GM23248 (cell line): ENCODE results near the gene MGAT5. TPM values are rescaled to one million over a fixed set of nuclear protein-coding genes. Genes with fewer than 3 reads are reported as not detected.

ENCODE experiments used
- DNase-seq: peaks from one replicate; pipeline ENCODE4 v3.0.0-alpha.2; 2015
- H2AFZ ChIP-seq: fragments of 200-600 bp; sonication (generic); 2 replicates; pipeline ENCODE4 v1.6.1; 2016; ENCODE audit warnings: antibody characterized with exemption
- H3F3A ChIP-seq: fragments of 200-600 bp; sonication (generic); 2 replicates; pipeline ENCODE4 v1.6.1; 2016; ENCODE audit warnings: mild to moderate bottlenecking, antibody characterized with exemption, mixed run types; ENCODE audit not compliant: insufficient read depth
- H3K27ac ChIP-seq: fragments of 200-600 bp; sonication (generic); 2 replicates; pipeline ENCODE4 v1.5.1; 2016; ENCODE audit warnings: mild to moderate bottlenecking
- H3K27me3 ChIP-seq: fragments of 200-600 bp; sonication (generic); replicated peaks from 2 replicates; pipeline ENCODE4 v1.6.1; 2016; ENCODE audit warnings: mild to moderate bottlenecking; ENCODE audit not compliant: insufficient read depth
- H3K36me3 ChIP-seq: fragments of 200-600 bp; sonication (generic); 2 replicates; pipeline ENCODE4 v1.6.1; 2016; ENCODE audit warnings: low read depth, mild to moderate bottlenecking
- H3K4me1 ChIP-seq: fragments of 200-600 bp; sonication (generic); 2 replicates; pipeline ENCODE4 v1.6.1; 2016; ENCODE audit warnings: mild to moderate bottlenecking; ENCODE audit not compliant: insufficient read depth
- H3K4me2 ChIP-seq: fragments of 200-600 bp; sonication (generic); one replicate; pipeline ENCODE4 v1.6.1; 2016; ENCODE audit warnings: mild to moderate bottlenecking; ENCODE audit not compliant: unreplicated experiment
- H3K4me3 ChIP-seq: fragments of 200-600 bp; sonication (generic); 2 replicates; pipeline ENCODE4 v1.5.1; 2016; ENCODE audit warnings: mild to moderate bottlenecking
- H3K79me2 ChIP-seq: fragments of 200-600 bp; sonication (generic); 2 replicates; pipeline ENCODE4 v1.6.1; 2016; ENCODE audit warnings: mild to moderate bottlenecking; ENCODE audit not compliant: insufficient read depth
- H3K9ac ChIP-seq: fragments of 200-600 bp; sonication (generic); 2 replicates; pipeline ENCODE4 v1.6.1; 2016; ENCODE audit warnings: mild to moderate bottlenecking
- H3K9me2 ChIP-seq: fragments of 200-600 bp; sonication (generic); 2 replicates; pipeline ENCODE4 v1.6.1; 2016; ENCODE audit warnings: mixed run types, mild to moderate bottlenecking, moderate library complexity; ENCODE audit not compliant: insufficient read depth
- H3K9me3 ChIP-seq: fragments of 200-600 bp; sonication (generic); one replicate; pipeline ENCODE4 v1.6.1; 2017; ENCODE audit warnings: low read depth
- H4K20me1 ChIP-seq: fragments of 200-600 bp; sonication (generic); 2 replicates; pipeline ENCODE4 v1.6.0; 2016; ENCODE audit not compliant: insufficient read depth
- EZH2 ChIP-seq: fragments of 200-600 bp; sonication (generic); IDR thresholded peaks from 2 replicates; pipeline ENCODE4 v1.6.1; 2018; ENCODE audit warnings: antibody characterized with exemption, mild to moderate bottlenecking; ENCODE audit not compliant: insufficient read depth, poor library complexity, severe bottlenecking
- EZH2phosphoT487 ChIP-seq: fragments of 200-600 bp; sonication (generic); IDR thresholded peaks from 2 replicates; pipeline ENCODE4 v1.6.1; 2018; ENCODE audit warnings: antibody characterized with exemption, moderate library complexity, mild to moderate bottlenecking, low read depth; ENCODE audit not compliant: insufficient read depth
- WGBS, 2 experiments: methylation state at CpG; one replicate each; pipeline ENCODE4 v1.1.6; 2015 to 2017; ENCODE audit warnings: low lambda C conversion rate in 2 of 2, low coverage in 1 of 2; ENCODE audit errors: missing lambda C conversion rate in 2 of 2; 5-methylcytosine and 5-hydroxymethylcytosine counted together
- in situ Hi-C: fragments of 300-500 bp; cut with MboI; formaldehyde crosslinking; loops from 2 replicates; pipeline ENCODE4 v1.15.0; 2020
- polyA plus RNA-seq: library from polyadenylated mRNA; unstranded; fragments of >200 nt; fragmentation: Nextera tagmentation; extraction: Ambion mirVana; gene quantifications from 2 replicates; pipeline ENCODE4 v1.2.1, GENCODE V29; 2016
- total RNA-seq: library from RNA; depleted of rRNA; stranded (reverse); fragments of >200 nt; shearing (Covaris generic); gene quantifications from 2 replicates; pipeline ENCODE4 v1.2.3, GENCODE V29; 2014

Gene MGAT5
- total and polyA plus RNA-seq, 2 experiments from 2014 or later, result 1.8 to 15.9 TPM

GRCh38 chr2:134226601-134227000 lies 27.3 kb upstream of the MGAT5 start:
- Histone ChIP-seq H3K79me2 (peaks cover 22% of the 10 kb centered on the region; the same call in 1 of the 2 replicates), H2AFZ (no peak overlapping the region), H3K4me1 (peaks cover 7% of the 10 kb centered on the region), H3K27ac (no peak overlapping the region), H3K27me3 (no peaks in the 10 kb centered on the region), H3F3A (peaks cover 6% of the 10 kb centered on the region; the same call in 1 of the 2 replicates), H3K9me2 (no peaks in the 10 kb centered on the region), H3K9me3 (no peaks in the 10 kb centered on the region), H4K20me1 (no peaks in the 10 kb centered on the region), H3K36me3 (no peaks in the 10 kb centered on the region), H3K4me2 (no peak overlapping the region), H3K9ac (no peak overlapping the region), H3K4me3 (no peak overlapping the region)
- TF ChIP-seq EZH2phosphoT487 (no peak), EZH2 (no peak)
- DNase-seq, result no peak
- in situ Hi-C loops, result loop anchor here (25.0 kb wide), 1 partner anchor 339 kb away; no protein-coding TSS in a partner anchor
- WGBS, 2 experiments, result 76 to 80% methylated on average over 4 of the region's 4 CpGs

GRCh38 chr2:134227666-134228065 lies 26.2 kb upstream of the MGAT5 start:
- no peaks in the 10 kb centered on the region for H3K27me3 ChIP-seq
- no peak overlapping the region for H2AFZ ChIP-seq
- WGBS, 2 experiments, result 98 to 99% methylated on average over 3 of the region's 3 CpGs
- no peak overlapping the region for H3K4me3 ChIP-seq
- H3K4me2 ChIP-seq, result no peak overlapping the region
- H4K20me1 ChIP-seq, result no peaks in the 10 kb centered on the region
- no peaks in the 10 kb centered on the region for H3K9me2 ChIP-seq
- H3K27ac ChIP-seq, result no peak overlapping the region
- H3K9me3 ChIP-seq, result no peaks in the 10 kb centered on the region
- in situ Hi-C loops, result loop anchor here (25.0 kb wide), 1 partner anchor 340 kb away; no protein-coding TSS in a partner anchor
- peaks cover 19% of the 10 kb centered on the region; the same call in 1 of the 2 replicates for H3K79me2 ChIP-seq
- no peaks in the 10 kb centered on the region for H3K36me3 ChIP-seq
- TF ChIP-seq EZH2phosphoT487, result no peak
- no peak for TF ChIP-seq EZH2
- peaks cover 18% of the 10 kb centered on the region for H3K4me1 ChIP-seq
- H3F3A ChIP-seq, result peaks cover 17% of the 10 kb centered on the region; the same call in 1 of the 2 replicates
- H3K9ac ChIP-seq, result no peak overlapping the region
- no peak for DNase-seq

- peaks cover 19% of the 10 kb centered on the region; the same call in 1 of the 2 replicates for H3K79me2 ChIP-seq
- WGBS, 2 experiments, result 59 to 65% methylated on average over 2 of the region's 2 CpGs
- H3K27me3 ChIP-seq, result no peaks in the 10 kb centered on the region
- H3K9ac ChIP-seq, result no peak overlapping the region
- H3K4me3 ChIP-seq, result no peak overlapping the region
- H4K20me1 ChIP-seq, result no peaks in the 10 kb centered on the region
- H3K9me2 ChIP-seq, result no peaks in the 10 kb centered on the region
- no peak overlapping the region for H2AFZ ChIP-seq
- H3K9me3 ChIP-seq, result no peaks in the 10 kb centered on the region
- H3K4me1 ChIP-seq, result peaks cover 26% of the 10 kb centered on the region
- no peak for TF ChIP-seq EZH2
- H3K36me3 ChIP-seq, result no peaks in the 10 kb centered on the region
- no peak overlapping the region for H3K27ac ChIP-seq
- in situ Hi-C loops, result loop anchor here (25.0 kb wide), 1 partner anchor 341 kb away; no protein-coding TSS in a partner anchor
- peaks cover 25% of the 10 kb centered on the region for H3F3A ChIP-seq
- DNase-seq, result no peak
- H3K4me2 ChIP-seq, result no peak overlapping the region
Measured at GRCh38 chr2:134228493-134228903, 25.4 kb upstream of the MGAT5 start.

GRCh38 chr2:134229540-134229939 lies 24.3 kb upstream of the MGAT5 start:
- no peak overlapping the region for H3K4me2 ChIP-seq
- in situ Hi-C loops, result loop anchor here (25.0 kb wide), 1 partner anchor 342 kb away; no protein-coding TSS in a partner anchor
- H3K36me3 ChIP-seq, result no peaks in the 10 kb centered on the region
- no peak overlapping the region for H3K9ac ChIP-seq
- H3K4me1 ChIP-seq, result peaks cover 32% of the 10 kb centered on the region
- H3K79me2 ChIP-seq, result peaks cover 19% of the 10 kb centered on the region; the same call in 1 of the 2 replicates
- no peaks in the 10 kb centered on the region for H4K20me1 ChIP-seq
- DNase-seq, result no peak
- no peak overlapping the region for H3K4me3 ChIP-seq
- no peak overlapping the region for H2AFZ ChIP-seq
- 96 to 100% methylated on average over 2 of the region's 2 CpGs for WGBS, 2 experiments
- no peaks in the 10 kb centered on the region for H3K9me3 ChIP-seq
- peaks cover 33% of the 10 kb centered on the region for H3F3A ChIP-seq
- no peaks in the 10 kb centered on the region for H3K27me3 ChIP-seq
- TF ChIP-seq EZH2phosphoT487, result no peak
- TF ChIP-seq EZH2, result no peak
- no peaks in the 10 kb centered on the region for H3K9me2 ChIP-seq
- H3K27ac ChIP-seq, result no peak overlapping the region
